Neural crest cell (in vitro differentiated cells): ENCODE results near the gene C1D. TPM values are rescaled to one million over a fixed set of nuclear protein-coding genes. Genes with fewer than 3 reads are reported as not detected.
"Not testable (repeated sequence)": the region's sequence is repeated elsewhere in the genome, so short reads cannot be mapped to it uniquely, and the experiment has no call there.

ENCODE experiments used
- DNase-seq: peaks from one replicate; pipeline ENCODE4 v3.0.0; 2021; ENCODE audit warnings: low read depth, mixed read lengths, low spot score
- H3K27ac Mint-ChIP-seq: one replicate; pipeline ENCODE4 v1.8.0; 2021; ENCODE audit warnings: mild to moderate bottlenecking, mixed read lengths; ENCODE audit not compliant: unreplicated experiment
- H3K27me3 Mint-ChIP-seq: 2 replicates; pipeline ENCODE4 v1.8.0; 2021; ENCODE audit warnings: low read depth, mild to moderate bottlenecking, mixed read lengths
- H3K36me3 Mint-ChIP-seq: 2 replicates; pipeline ENCODE4 v1.8.0; 2021; ENCODE audit warnings: low read depth, mild to moderate bottlenecking, mixed read lengths
- H3K4me1 Mint-ChIP-seq: 2 replicates; pipeline ENCODE4 v1.8.0; 2021; ENCODE audit warnings: mixed read lengths
- H3K4me3 Mint-ChIP-seq: one replicate; pipeline ENCODE4 v1.8.0; 2021; ENCODE audit warnings: mild to moderate bottlenecking, mixed read lengths
- H3K9me3 Mint-ChIP-seq: 2 replicates; pipeline ENCODE4 v1.8.0; 2021; ENCODE audit warnings: mixed read lengths
- total RNA-seq: library from RNA; stranded (reverse); gene quantifications from 2 replicates; pipeline ENCODE4 v1.2.1, GENCODE V29; 2021
- TF ChIP-seq, protein P1 (sequence below): fragments of 200-600 bp; sonication (generic); conservative IDR thresholded peaks from 2 replicates; pipeline ENCODE4 v1.5.0; 2021; ENCODE audit warnings: antibody characterized with exemption, mild to moderate bottlenecking

The C1D gene
- total RNA-seq, 1 donor from 2014 or later, result 20.2 TPM

DNA sequence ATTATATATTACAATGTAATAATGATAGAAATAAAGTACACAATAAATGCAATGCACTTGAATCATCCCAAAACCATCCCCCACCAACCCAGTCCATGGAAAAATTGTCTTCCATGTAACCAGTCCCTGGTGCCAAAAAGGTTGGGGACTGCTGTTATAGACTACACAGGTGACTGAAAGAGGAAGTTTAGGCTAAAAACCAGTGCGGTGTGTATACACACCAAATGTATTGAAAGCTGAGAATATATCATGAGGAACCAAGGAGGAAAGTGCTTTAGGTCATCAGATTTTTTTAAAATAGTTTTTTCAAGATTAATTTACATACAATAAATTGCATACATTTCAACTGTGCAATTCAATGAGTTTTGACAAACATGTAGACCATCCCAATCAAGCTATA lies 20.5 kb upstream of the C1D start:
- H3K9me3 Mint-ChIP-seq, result no peaks in the 10 kb centered on the region
- peaks cover 16% of the 10 kb centered on the region for H3K27me3 Mint-ChIP-seq
- no peaks in the 10 kb centered on the region for H3K36me3 Mint-ChIP-seq
- TF ChIP-seq, protein P1, sequence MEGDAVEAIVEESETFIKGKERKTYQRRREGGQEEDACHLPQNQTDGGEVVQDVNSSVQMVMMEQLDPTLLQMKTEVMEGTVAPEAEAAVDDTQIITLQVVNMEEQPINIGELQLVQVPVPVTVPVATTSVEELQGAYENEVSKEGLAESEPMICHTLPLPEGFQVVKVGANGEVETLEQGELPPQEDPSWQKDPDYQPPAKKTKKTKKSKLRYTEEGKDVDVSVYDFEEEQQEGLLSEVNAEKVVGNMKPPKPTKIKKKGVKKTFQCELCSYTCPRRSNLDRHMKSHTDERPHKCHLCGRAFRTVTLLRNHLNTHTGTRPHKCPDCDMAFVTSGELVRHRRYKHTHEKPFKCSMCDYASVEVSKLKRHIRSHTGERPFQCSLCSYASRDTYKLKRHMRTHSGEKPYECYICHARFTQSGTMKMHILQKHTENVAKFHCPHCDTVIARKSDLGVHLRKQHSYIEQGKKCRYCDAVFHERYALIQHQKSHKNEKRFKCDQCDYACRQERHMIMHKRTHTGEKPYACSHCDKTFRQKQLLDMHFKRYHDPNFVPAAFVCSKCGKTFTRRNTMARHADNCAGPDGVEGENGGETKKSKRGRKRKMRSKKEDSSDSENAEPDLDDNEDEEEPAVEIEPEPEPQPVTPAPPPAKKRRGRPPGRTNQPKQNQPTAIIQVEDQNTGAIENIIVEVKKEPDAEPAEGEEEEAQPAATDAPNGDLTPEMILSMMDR, result no peak
- H3K4me1 Mint-ChIP-seq, result no peaks in the 10 kb centered on the region
- no peak overlapping the region for H3K4me3 Mint-ChIP-seq
- H3K27ac Mint-ChIP-seq, result no peak overlapping the region
- no peak for DNase-seq

DNA sequence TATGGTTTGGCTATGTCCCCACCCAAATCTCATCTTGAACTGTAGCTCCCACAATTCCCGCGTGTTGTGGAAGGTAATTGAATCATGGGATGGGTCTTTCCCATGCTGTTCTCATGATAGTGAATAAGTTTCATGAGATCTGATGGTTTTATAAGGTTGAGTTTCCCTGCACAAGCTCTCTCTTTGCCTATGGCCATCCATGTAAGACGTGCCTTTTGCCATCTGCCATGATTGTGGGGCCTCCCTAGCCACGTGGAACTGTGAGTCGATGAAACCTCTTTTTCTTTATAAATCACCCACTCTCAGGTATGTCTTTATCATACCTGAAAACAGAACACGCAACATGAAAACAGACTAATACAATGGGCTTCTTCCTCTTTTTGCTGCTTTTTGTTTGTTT lies 11.2 kb upstream of the C1D start:
- no peak overlapping the region for H3K27ac Mint-ChIP-seq
- H3K4me3 Mint-ChIP-seq, result no peak overlapping the region
- H3K4me1 Mint-ChIP-seq, result no peaks in the 10 kb centered on the region
- H3K36me3 Mint-ChIP-seq, result no peaks in the 10 kb centered on the region
- no peak for DNase-seq
- TF ChIP-seq, protein P1, result no peak
- H3K27me3 Mint-ChIP-seq, result peaks cover 45% of the 10 kb centered on the region
- no peaks in the 10 kb centered on the region for H3K9me3 Mint-ChIP-seq

- DNase-seq, H3K27ac Mint-ChIP-seq, H3K9me3 Mint-ChIP-seq, H3K36me3 Mint-ChIP-seq: not testable (repeated sequence)
- H3K4me3 Mint-ChIP-seq, result peak overlapping the region; percentile 96
- H3K4me1 Mint-ChIP-seq, result peaks cover 27% of the 10 kb centered on the region
- peaks cover 35% of the 10 kb centered on the region for H3K27me3 Mint-ChIP-seq
Measured at GRCh38 chr2:68063797-68064646, 1.2 kb upstream of the C1D start.

GRCh38 chr2:68060652-68061051 lies 2.2 kb downstream of the C1D start:
- DNase-seq, result no peak
- Mint-ChIP-seq H3K36me3 (no peaks in the 10 kb centered on the region), H3K27ac (no peak overlapping the region), H3K27me3 (peaks cover 7% of the 10 kb centered on the region), H3K4me3 (peak overlapping the region; percentile 63), H3K9me3 (no peaks in the 10 kb centered on the region), H3K4me1 (peaks cover 27% of the 10 kb centered on the region)
- TF ChIP-seq, protein P1, result no peak

- DNase-seq, result no peak
- Mint-ChIP-seq H3K36me3 (no peaks in the 10 kb centered on the region), H3K9me3 (no peaks in the 10 kb centered on the region), H3K27ac (no peak overlapping the region), H3K4me3 (peak overlapping the region; percentile 63), H3K4me1 (peaks cover 27% of the 10 kb centered on the region), H3K27me3 (peaks cover 2% of the 10 kb centered on the region)
- TF ChIP-seq, protein P1, result no peak
Measured at GRCh38 chr2:68059784-68060525, 2.8 kb downstream of the C1D start.
